Measurements from ENCODE around the gene THRA.

The THRA gene

GRCh38 chr17:40073454-40074174 is 10.8 kb downstream of the THRA start:
- no peak for TF ChIP-seq CTCF (conservative IDR thresholded peaks at IDR 0.05)

GRCh38 chr17:40074175-40074512 is 11.4 kb downstream of the THRA start:
- H3K27ac ChIP-seq: peak overlapping the region; percentile 94

More at GRCh38 chr17:40073454-40074174, 10.8 kb downstream of the THRA start:
- peak overlapping the region; percentile 94 for H3K27ac ChIP-seq

GRCh38 chr17:40074871-40075200 is 12.1 kb downstream of the THRA start:
- peak overlapping the region; percentile 94 for H3K27ac ChIP-seq
- no peak for TF ChIP-seq CTCF (conservative IDR thresholded peaks at IDR 0.05)

More at GRCh38 chr17:40074175-40074512, 11.4 kb downstream of the THRA start:
- no peak for TF ChIP-seq CTCF (conservative IDR thresholded peaks at IDR 0.05)

GRCh38 chr17:40075201-40075941 is 12.6 kb downstream of the THRA start:
- H3K27ac ChIP-seq: peak overlapping the region; percentile 94
- peak; percentile 90 for TF ChIP-seq CTCF (conservative IDR thresholded peaks at IDR 0.05)

GRCh38 chr17:40075942-40076498 is 13.3 kb downstream of the THRA start:
- TF ChIP-seq CTCF (conservative IDR thresholded peaks at IDR 0.05): no peak
- H3K27ac ChIP-seq: peak overlapping the region; percentile 94

- H3K27ac ChIP-seq: peak overlapping the region; percentile 94
- TF ChIP-seq CTCF (conservative IDR thresholded peaks at IDR 0.05): no peak
These were observed 13.8 kb downstream of the THRA start for GRCh38 chr17:40076591-40076990.

GRCh38 chr17:40079545-40079944 is 16.8 kb downstream of the THRA start:
- TF ChIP-seq CTCF (conservative IDR thresholded peaks at IDR 0.05): no peak
- H3K27ac ChIP-seq: no peak overlapping the region

Data from VCaP (cell line).